Activated naive CD4-positive, alpha-beta T cell treated with anti-CD3 and anti-CD28 coated beads, Interleukin-2, amount 50 U/mL, for 16 hours (primary cell): ENCODE data around the gene DHX57.

Source experiments
- DNase-seq: peaks from one replicate; pipeline ENCODE4 v3.0.0-alpha.2; 2020

The DHX57 gene

DNA sequence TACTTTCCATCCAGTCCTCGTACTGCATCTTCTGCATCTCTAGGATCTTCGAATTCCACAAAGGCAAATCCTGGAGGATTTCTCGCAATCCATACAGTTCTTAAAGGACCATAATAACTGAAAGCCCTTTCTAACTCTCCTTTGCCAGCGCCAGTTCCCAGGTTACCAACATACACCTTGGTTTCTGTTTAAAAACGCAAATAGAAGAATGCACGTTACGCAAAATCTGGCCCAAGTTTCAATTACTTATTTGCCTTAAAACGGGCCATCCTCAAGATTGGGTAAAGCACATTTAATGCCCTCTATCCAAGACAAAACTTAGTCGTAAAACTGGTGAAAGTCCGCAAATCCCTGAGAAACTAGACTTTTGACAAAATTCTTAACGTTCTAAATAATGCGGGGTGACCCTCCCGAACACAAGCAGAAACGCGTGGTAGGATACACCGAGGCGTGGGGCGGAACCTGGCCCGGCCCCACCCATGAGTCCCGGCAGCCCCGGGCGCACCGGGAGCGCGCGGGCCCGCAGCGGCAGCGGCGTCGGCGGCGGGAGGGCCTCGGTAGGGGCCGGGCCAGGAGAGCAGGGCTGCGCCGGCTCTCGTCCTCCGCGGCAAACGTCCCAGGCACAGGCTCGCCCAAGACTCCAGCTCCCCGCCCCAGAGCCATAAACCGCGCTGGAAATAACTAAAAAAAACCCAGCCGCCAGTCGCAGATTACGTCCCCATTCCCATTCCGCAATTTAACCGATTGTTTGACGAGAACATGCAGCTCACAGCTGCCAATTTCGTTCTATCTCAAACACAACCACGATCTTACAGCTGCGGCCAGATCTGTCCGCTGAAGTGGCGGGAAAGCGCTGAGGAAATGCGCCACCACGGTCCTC lies 125.5 kb downstream of the DHX57 start:
- peak; percentile 56 for DNase-seq

DNA sequence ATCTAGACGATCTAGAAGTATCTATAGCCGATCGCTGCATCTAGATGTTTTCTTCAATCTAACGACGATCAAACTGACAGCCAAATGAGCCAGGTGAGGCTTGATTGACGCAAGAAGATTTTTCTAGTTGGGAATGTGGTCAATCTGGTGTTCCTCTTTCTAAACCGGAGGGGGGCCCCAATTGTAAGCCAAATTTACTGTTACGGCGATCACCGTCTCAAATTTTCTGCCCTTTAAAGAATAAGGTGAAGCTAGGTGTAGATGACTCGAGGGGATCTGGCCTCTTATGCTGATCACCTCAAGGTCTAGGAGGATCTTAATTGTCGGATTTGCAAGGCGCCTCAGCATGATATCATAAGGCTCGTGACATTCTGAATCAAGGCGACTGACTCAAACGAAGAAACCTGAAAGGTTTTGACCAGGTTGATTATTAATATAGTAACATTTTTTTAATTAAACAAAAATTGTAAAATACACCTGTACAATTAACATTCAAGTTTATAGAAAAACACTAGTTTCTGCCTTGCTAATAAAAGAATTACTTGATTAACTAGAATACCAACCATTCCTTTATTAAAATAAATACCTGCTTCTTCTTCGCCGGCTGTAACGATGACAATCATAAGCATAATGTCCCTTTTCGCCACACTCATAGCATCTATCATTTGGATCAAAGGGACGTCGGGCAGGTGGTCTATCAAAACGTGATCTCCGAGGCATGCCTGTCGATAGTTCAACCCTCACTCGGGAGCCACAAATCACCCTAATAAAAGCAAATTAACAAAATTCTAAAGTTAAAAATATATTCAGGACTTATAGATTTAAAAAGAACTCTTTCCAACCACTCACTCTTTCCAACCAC lies 126.6 kb downstream of the DHX57 start:
- no peak for DNase-seq

GRCh38 chr2:38748391-38748790 lies 127.3 kb downstream of the DHX57 start:
- no peak for DNase-seq

- no peak for DNase-seq
Measured at GRCh38 chr2:38747819-38748218, 127.9 kb downstream of the DHX57 start.
